ENCODE results near the gene KIAA1614.

KIAA1614 gene

GRCh38 chr1:180970333-180971079, 57.8 kb downstream of the KIAA1614 start:
- Histone ChIP-seq H3K4me1 (ENCODE audit: insufficient read depth, low read length) (peaks cover 16% of the 10 kb centered on the region), H3K27ac (ENCODE audit: low read depth, low read length) (no peak overlapping the region), H3K36me3 (ENCODE audit: insufficient read depth, low read length) (peaks cover 10% of the 10 kb centered on the region), H3K9ac (ENCODE audit: low read length) (no peak overlapping the region), H3K27me3 (ENCODE audit: control insufficient read depth in 1 of 2, insufficient read depth in 2 of 2, low read length in 2 of 2) (no peaks in the 10 kb centered on the region), H3K9me3 (ENCODE audit: low read length) (no peaks in the 10 kb centered on the region), H3K4me3 (ENCODE audit: low read depth in 1 of 2, low read length in 2 of 2) (no peak overlapping the region)

DNA sequence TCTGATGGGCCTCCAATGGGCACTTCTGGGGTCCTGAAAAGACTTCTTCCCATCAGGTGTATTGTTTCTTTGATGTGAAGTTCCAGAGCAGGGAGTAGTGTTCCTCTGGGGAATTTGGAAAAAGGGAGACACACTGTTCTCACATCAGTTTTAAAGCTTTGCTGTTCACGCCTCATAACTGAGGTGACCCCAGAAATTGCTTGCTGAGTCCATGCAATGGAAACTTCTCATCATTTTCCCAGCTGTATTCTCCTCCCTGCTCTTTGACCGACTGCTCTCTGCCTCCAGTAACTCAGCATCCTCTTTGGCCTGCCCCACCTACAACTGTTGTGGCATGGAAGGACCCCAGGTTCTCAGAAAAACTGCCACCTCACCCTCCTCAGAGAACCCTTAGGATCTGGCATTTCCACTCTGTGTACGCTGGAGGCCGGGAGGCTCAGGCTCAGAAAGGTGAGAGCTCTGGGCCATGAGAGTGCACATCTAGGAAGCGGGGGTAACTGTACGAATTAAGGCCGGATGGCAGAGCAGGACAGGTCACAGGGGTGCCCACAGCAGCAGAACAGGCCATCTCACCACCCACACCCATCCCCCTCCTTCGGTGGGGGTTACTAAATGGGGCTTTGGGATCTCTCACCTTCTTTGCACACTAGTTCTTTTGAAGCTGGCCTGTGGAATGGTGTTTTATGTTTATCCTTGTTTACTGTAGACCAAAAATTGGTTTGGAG, 58.7 kb downstream of the KIAA1614 start:
- Histone ChIP-seq H3K27ac (ENCODE audit: low read depth, low read length) (no peak overlapping the region), H3K9ac (ENCODE audit: low read length) (no peak overlapping the region), H3K4me1 (ENCODE audit: insufficient read depth, low read length) (peaks cover 16% of the 10 kb centered on the region), H3K36me3 (ENCODE audit: insufficient read depth, low read length) (peaks cover 19% of the 10 kb centered on the region), H3K9me3 (ENCODE audit: low read length) (no peaks in the 10 kb centered on the region), H3K27me3 (ENCODE audit: control insufficient read depth in 1 of 2, insufficient read depth in 2 of 2, low read length in 2 of 2) (no peaks in the 10 kb centered on the region), H3K4me3 (ENCODE audit: low read depth in 1 of 2, low read length in 2 of 2) (no peak overlapping the region)

DNA sequence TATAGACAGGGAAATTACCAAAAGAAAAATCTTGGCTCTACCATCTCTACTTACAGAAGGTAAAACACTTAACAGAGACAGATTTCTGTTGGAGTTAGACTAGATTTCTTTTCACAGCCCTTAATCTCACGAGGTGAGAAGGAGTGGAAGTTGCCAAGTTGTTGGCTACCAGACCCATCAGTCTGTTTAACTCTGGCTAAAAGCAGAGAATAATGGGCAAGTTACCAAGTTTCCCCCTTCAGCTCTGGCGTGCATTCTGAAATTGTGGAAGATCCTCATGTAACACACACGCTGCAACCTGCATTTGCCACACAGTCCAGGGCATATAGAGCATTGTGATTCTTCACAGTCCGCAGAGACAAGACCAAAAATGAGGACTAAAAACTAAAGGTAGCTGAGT, 60.7 kb downstream of the KIAA1614 start:
- no peak overlapping the region for H3K4me3 ChIP-seq (ENCODE audit: low read depth in 1 of 2, low read length in 2 of 2)
- peaks cover 16% of the 10 kb centered on the region for H3K4me1 ChIP-seq (ENCODE audit: insufficient read depth, low read length)
- peak overlapping the region; percentile 5 for H3K9ac ChIP-seq (ENCODE audit: low read length)
- H3K36me3 ChIP-seq (ENCODE audit: insufficient read depth, low read length) = peaks cover 19% of the 10 kb centered on the region
- no peaks in the 10 kb centered on the region for H3K27me3 ChIP-seq (ENCODE audit: control insufficient read depth in 1 of 2, insufficient read depth in 2 of 2, low read length in 2 of 2)
- no peaks in the 10 kb centered on the region for H3K9me3 ChIP-seq (ENCODE audit: low read length)
- no peak overlapping the region for H3K27ac ChIP-seq (ENCODE audit: low read depth, low read length)

DNA sequence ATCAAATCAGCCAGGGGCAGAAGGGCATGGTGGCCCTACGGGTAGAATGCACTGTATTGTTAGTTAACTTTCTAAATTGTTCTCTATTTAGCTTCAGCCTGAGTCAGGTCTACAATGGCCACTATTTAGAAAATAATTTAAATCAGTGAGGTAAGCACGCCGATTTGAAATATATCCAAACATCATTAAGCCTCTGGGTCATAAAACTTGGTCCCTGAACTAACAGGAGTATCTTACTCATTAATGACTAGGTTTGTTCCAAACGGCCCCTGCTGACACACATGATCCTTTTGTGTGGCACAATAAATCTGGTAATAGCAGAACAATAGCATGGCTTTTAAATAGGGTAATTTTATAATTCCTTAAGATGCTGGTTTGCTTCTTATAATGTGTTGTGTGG, 61.5 kb downstream of the KIAA1614 start:
- Histone ChIP-seq H3K4me1 (ENCODE audit: insufficient read depth, low read length) (peaks cover 16% of the 10 kb centered on the region), H3K27me3 (ENCODE audit: control insufficient read depth in 1 of 2, insufficient read depth in 2 of 2, low read length in 2 of 2) (no peaks in the 10 kb centered on the region), H3K9ac (ENCODE audit: low read length) (no peak overlapping the region), H3K9me3 (ENCODE audit: low read length) (no peaks in the 10 kb centered on the region), H3K36me3 (ENCODE audit: insufficient read depth, low read length) (peaks cover 19% of the 10 kb centered on the region), H3K4me3 (ENCODE audit: low read depth in 1 of 2, low read length in 2 of 2) (no peak overlapping the region), H3K27ac (ENCODE audit: low read depth, low read length) (no peak overlapping the region)

GRCh38 chr1:180975551-180975950, 62.9 kb downstream of the KIAA1614 start:
- Histone ChIP-seq H3K27ac (ENCODE audit: low read depth, low read length) (no peak overlapping the region), H3K36me3 (ENCODE audit: insufficient read depth, low read length) (peaks cover 19% of the 10 kb centered on the region), H3K4me1 (ENCODE audit: insufficient read depth, low read length) (peaks cover 16% of the 10 kb centered on the region), H3K9me3 (ENCODE audit: low read length) (no peaks in the 10 kb centered on the region), H3K4me3 (ENCODE audit: low read depth in 1 of 2, low read length in 2 of 2) (no peak overlapping the region), H3K9ac (ENCODE audit: low read length) (no peak overlapping the region), H3K27me3 (ENCODE audit: control insufficient read depth in 1 of 2, insufficient read depth in 2 of 2, low read length in 2 of 2) (no peaks in the 10 kb centered on the region)

- Histone ChIP-seq H3K36me3 (ENCODE audit: insufficient read depth, low read length) (peaks cover 19% of the 10 kb centered on the region), H3K27me3 (ENCODE audit: control insufficient read depth in 1 of 2, insufficient read depth in 2 of 2, low read length in 2 of 2) (no peaks in the 10 kb centered on the region), H3K27ac (ENCODE audit: low read depth, low read length) (no peak overlapping the region), H3K9me3 (ENCODE audit: low read length) (no peaks in the 10 kb centered on the region), H3K4me3 (ENCODE audit: low read depth in 1 of 2, low read length in 2 of 2) (no peak overlapping the region), H3K4me1 (ENCODE audit: insufficient read depth, low read length) (peaks cover 16% of the 10 kb centered on the region), H3K9ac (ENCODE audit: low read length) (no peak overlapping the region)
Measured at GRCh38 chr1:180976191-180976590, 63.5 kb downstream of the KIAA1614 start.

DNA sequence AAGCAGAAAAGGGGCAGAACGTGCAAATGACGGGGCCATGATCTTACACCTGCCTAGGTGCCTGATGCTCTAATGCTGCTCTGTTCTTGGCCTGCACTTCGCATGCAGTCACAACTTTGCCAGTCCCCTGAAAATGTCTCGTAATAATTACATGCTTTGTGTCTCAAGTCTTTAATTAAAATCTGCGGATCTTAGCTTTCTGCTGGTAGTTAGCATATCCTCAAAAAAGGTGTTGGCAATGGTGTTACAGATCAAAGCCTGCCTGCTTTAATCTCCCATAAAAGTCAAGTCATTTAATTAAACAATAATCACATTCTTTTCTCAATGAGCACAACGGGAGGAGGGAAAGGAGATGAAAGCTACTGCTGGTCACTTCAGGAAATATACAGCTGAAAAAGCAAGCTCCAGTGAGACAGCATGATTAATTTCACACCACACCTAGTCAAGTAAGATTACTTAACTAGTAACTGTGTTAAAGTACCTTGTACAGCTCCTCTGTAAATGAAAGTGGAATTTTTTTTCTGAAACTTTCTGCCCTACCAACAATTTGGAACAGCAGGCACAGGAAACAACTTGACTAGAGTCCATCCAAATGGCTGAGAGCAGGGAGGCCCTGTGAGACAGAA, 64.1 kb downstream of the KIAA1614 start:
- Histone ChIP-seq H3K9me3 (ENCODE audit: low read length) (no peaks in the 10 kb centered on the region), H3K36me3 (ENCODE audit: insufficient read depth, low read length) (peaks cover 22% of the 10 kb centered on the region), H3K4me1 (ENCODE audit: insufficient read depth, low read length) (peaks cover 16% of the 10 kb centered on the region), H3K27ac (ENCODE audit: low read depth, low read length) (no peak overlapping the region), H3K9ac (ENCODE audit: low read length) (no peak overlapping the region), H3K4me3 (ENCODE audit: low read depth in 1 of 2, low read length in 2 of 2) (no peak overlapping the region), H3K27me3 (ENCODE audit: control insufficient read depth in 1 of 2, insufficient read depth in 2 of 2, low read length in 2 of 2) (no peaks in the 10 kb centered on the region)

DNA sequence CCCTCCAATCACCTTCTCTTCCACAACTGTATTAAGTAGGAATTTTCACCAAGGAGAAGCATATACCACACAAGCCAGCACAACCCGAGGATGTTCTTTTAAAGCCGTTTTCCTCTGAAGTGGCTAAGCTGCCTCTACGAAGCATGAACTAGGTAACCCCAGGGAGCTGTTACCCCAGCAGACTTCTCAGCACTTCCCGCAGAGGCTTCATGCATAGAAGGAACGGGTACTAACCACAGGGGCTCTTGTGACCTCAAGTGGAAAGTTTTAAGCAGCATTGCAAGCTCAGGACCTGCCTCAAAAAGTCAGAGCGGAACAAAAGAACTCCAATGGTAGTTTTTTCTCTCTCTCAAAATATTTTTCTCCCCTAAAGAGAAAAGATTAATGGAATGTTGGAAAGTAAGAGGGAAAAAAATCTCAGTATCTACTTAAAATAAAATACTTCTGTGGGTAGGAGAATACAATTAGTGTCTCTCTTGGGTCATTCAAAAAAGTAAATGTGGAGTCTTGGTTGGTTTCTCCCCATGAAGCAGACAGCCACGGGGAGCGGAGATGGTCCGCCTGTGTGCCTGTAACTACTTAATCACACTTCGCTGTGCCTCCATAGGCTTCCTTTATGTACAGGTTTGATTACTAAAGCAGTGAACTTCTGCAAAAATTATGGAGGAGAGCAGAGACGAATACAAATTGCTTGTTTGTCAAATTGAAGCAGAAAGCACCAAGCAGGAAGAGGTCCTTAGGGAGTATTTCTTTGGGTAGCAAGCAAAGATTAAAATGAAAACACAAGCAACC, 69.1 kb downstream of the KIAA1614 start:
- H3K27me3 ChIP-seq (ENCODE audit: control insufficient read depth in 1 of 2, insufficient read depth in 2 of 2, low read length in 2 of 2) = no peaks in the 10 kb centered on the region
- H3K36me3 ChIP-seq (ENCODE audit: insufficient read depth, low read length) = peaks cover 32% of the 10 kb centered on the region
- no peak overlapping the region for H3K9ac ChIP-seq (ENCODE audit: low read length)
- no peak overlapping the region for H3K27ac ChIP-seq (ENCODE audit: low read depth, low read length)
- H3K9me3 ChIP-seq (ENCODE audit: low read length) = no peaks in the 10 kb centered on the region
- H3K4me1 ChIP-seq (ENCODE audit: insufficient read depth, low read length) = no peaks in the 10 kb centered on the region
- no peak overlapping the region for H3K4me3 ChIP-seq (ENCODE audit: low read depth in 1 of 2, low read length in 2 of 2)

DNA sequence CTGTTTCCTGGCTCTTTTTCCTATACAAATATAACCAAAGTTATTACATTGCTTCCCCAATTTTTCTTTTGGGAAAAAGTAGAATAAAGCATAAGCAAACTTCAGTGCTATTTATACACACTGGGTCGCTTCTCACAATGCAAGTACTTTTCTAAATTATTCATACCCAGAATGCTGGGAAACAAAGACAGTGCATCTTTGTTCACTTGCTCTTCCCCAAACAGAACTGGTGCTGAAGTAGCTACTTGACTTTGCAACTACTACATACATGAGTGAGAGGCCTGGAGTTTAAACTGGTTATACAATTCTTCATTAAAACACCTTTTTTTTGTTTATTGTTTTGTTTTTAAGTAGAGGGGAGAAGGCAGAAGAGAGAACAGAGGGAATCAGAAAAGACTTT, 69.7 kb downstream of the KIAA1614 start:
- no peak overlapping the region for H3K4me3 ChIP-seq (ENCODE audit: low read depth in 1 of 2, low read length in 2 of 2)

GRCh38 chr1:180988253-180988752, 75.6 kb downstream of the KIAA1614 start:
- no peaks in the 10 kb centered on the region for H3K4me1 ChIP-seq (ENCODE audit: insufficient read depth, low read length)
- no peak overlapping the region for H3K4me3 ChIP-seq (ENCODE audit: low read depth in 1 of 2, low read length in 2 of 2)
- no peaks in the 10 kb centered on the region for H3K9me3 ChIP-seq (ENCODE audit: low read length)
- no peak overlapping the region for H3K27ac ChIP-seq (ENCODE audit: low read depth, low read length)
- H3K27me3 ChIP-seq (ENCODE audit: control insufficient read depth in 1 of 2, insufficient read depth in 2 of 2, low read length in 2 of 2) = no peaks in the 10 kb centered on the region
- peaks cover 54% of the 10 kb centered on the region for H3K36me3 ChIP-seq (ENCODE audit: insufficient read depth, low read length)
- no peak overlapping the region for H3K9ac ChIP-seq (ENCODE audit: low read length)

More for the DNA sequence above, 69.7 kb downstream of the KIAA1614 start:
- Histone ChIP-seq H3K27me3 (ENCODE audit: control insufficient read depth in 1 of 2, insufficient read depth in 2 of 2, low read length in 2 of 2) (no peaks in the 10 kb centered on the region), H3K9ac (ENCODE audit: low read length) (no peak overlapping the region), H3K9me3 (ENCODE audit: low read length) (no peaks in the 10 kb centered on the region), H3K27ac (ENCODE audit: low read depth, low read length) (no peak overlapping the region), H3K36me3 (ENCODE audit: insufficient read depth, low read length) (peaks cover 39% of the 10 kb centered on the region), H3K4me1 (ENCODE audit: insufficient read depth, low read length) (no peaks in the 10 kb centered on the region)

DNA sequence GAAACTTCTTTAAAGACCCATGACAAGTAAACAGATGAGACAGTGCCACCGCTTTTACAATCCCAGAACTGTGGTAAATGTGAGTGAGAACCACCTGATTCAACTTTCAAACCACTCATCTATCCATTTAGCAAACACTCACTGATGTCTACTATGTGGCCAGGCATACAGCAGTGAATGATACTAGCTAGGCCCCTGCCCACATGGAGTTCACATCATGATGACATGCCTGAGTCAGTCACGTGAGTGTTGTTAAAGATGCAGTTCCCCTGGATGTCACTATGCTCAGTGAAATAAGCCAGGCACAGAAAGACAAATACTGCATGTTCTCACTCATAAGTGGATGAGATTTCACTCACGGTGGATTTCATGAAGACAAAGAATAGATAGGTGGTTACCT, 81.6 kb downstream of the KIAA1614 start:
- Histone ChIP-seq H3K9me3 (ENCODE audit: low read length) (no peaks in the 10 kb centered on the region), H3K27ac (ENCODE audit: low read depth, low read length) (no peak overlapping the region), H3K4me3 (ENCODE audit: low read depth in 1 of 2, low read length in 2 of 2) (no peak overlapping the region), H3K4me1 (ENCODE audit: insufficient read depth, low read length) (peaks cover 5% of the 10 kb centered on the region), H3K27me3 (ENCODE audit: control insufficient read depth in 1 of 2, insufficient read depth in 2 of 2, low read length in 2 of 2) (no peaks in the 10 kb centered on the region), H3K9ac (ENCODE audit: low read length) (no peak overlapping the region), H3K36me3 (ENCODE audit: insufficient read depth, low read length) (peaks cover 18% of the 10 kb centered on the region)
